ENCODE data around the gene CRMP1. TPM values are rescaled to one million over a fixed set of nuclear protein-coding genes. Genes with fewer than 3 reads are reported as not detected.

CRMP1 gene
- total RNA-seq, 6 experiments from 2014 or later, result 0.09 to 0.31 (median 0.10) TPM; not detected in 3

- DNase-seq (no peak), ATAC-seq (no peak)
- WGBS (ENCODE audit: insufficient coverage, low coverage, low lambda C conversion rate, missing lambda C conversion rate), result 100% methylated on average over 1 of the region's 3 CpGs
- Histone ChIP-seq H3K36me3 (no peaks in the 10 kb centered on the region), H3K4me1 (no peaks in the 10 kb centered on the region), H3K27ac (no peak overlapping the region), H3K4me3 (no peak overlapping the region), H3K27me3 (no peaks in the 10 kb centered on the region), H3K9me3 (no peaks in the 10 kb centered on the region)
- no peak for TF ChIP-seq POLR2A (IDR thresholded peaks at IDR 0.05)
- no peak for TF ChIP-seq CTCF (IDR thresholded peaks at IDR 0.05)
- intact Hi-C loops (cut with DNase I), result no loop called here
These were observed 29.7 kb upstream of the CRMP1 start for GRCh38 chr4:5922556-5922955.

- 43% methylated on average over 1 of the region's 6 CpGs for WGBS (ENCODE audit: insufficient coverage, low coverage, low lambda C conversion rate, missing lambda C conversion rate)
- TF ChIP-seq CTCF (IDR thresholded peaks at IDR 0.05), result no peak
- TF ChIP-seq POLR2A (IDR thresholded peaks at IDR 0.05), result no peak
- Histone ChIP-seq H3K36me3 (no peaks in the 10 kb centered on the region), H3K4me1 (no peaks in the 10 kb centered on the region), H3K9me3 (no peaks in the 10 kb centered on the region), H3K27me3 (no peaks in the 10 kb centered on the region), H3K4me3 (no peak overlapping the region), H3K27ac (no peak overlapping the region)
- DNase-seq (no peak), ATAC-seq (no peak)
- intact Hi-C loops (cut with DNase I), result no loop called here
These were observed 29.1 kb upstream of the CRMP1 start for GRCh38 chr4:5921981-5922380.

GRCh38 chr4:5921101-5921980 is 28.5 kb upstream of the CRMP1 start:
- Histone ChIP-seq H3K9me3 (no peaks in the 10 kb centered on the region), H3K27ac (no peak overlapping the region), H3K27me3 (no peaks in the 10 kb centered on the region), H3K4me1 (no peaks in the 10 kb centered on the region), H3K36me3 (no peaks in the 10 kb centered on the region), H3K4me3 (no peak overlapping the region)
- no peak for TF ChIP-seq POLR2A (IDR thresholded peaks at IDR 0.05)
- intact Hi-C loops (cut with DNase I), result no loop called here
- DNase-seq (no peak), ATAC-seq (no peak)
- WGBS (ENCODE audit: insufficient coverage, low coverage, low lambda C conversion rate, missing lambda C conversion rate), result 36% methylated on average over 15 of the region's 16 CpGs

DNA sequence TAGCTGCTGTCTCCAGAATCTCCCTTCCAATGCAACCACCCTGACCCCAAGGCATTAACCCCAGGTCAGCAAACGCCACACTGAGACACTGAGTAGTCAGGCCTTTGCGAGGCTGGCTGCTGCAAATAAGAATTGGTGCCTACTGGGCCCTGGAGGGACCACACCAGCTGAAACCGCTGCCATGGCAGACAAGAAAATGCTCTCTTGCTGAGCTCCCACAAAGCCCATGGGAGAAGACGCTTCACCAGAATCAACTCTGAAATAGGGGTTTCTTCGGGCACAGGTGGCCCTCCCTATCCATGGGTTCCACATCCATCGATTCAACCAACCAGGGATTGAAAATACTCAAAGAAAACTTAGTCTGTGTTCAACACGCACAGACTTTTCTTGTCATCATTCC is 26.7 kb upstream of the CRMP1 start:
- no peak for DNase-seq
- Histone ChIP-seq H3K4me3 (no peak overlapping the region), H3K4me1 (no peaks in the 10 kb centered on the region), H3K27ac (no peak overlapping the region), H3K27me3 (no peaks in the 10 kb centered on the region), H3K9me3 (no peaks in the 10 kb centered on the region), H3K36me3 (no peaks in the 10 kb centered on the region)
- no peak for ATAC-seq
- 48% methylated on average over 5 of the region's 7 CpGs for WGBS (ENCODE audit: insufficient coverage, low coverage, low lambda C conversion rate, missing lambda C conversion rate)
- intact Hi-C loops (cut with DNase I), result no loop called here
- TF ChIP-seq CTCF (IDR thresholded peaks at IDR 0.05), result no peak
- TF ChIP-seq POLR2A (IDR thresholded peaks at IDR 0.05), result no peak

GRCh38 chr4:5919044-5919443 is 26.2 kb upstream of the CRMP1 start:
- DNase-seq (no peak), ATAC-seq (no peak)
- no peak for TF ChIP-seq CTCF (IDR thresholded peaks at IDR 0.05)
- no CpG with 5 or more reads among the region's 8 CpGs for WGBS (ENCODE audit: insufficient coverage, low coverage, low lambda C conversion rate, missing lambda C conversion rate)
- H3K4me3 ChIP-seq, result no peak overlapping the region
- no peaks in the 10 kb centered on the region for H3K4me1 ChIP-seq
- no peak overlapping the region for H3K27ac ChIP-seq
- H3K27me3 ChIP-seq, result no peaks in the 10 kb centered on the region
- no peaks in the 10 kb centered on the region for H3K9me3 ChIP-seq
- H3K36me3 ChIP-seq, result no peaks in the 10 kb centered on the region
- intact Hi-C loops (cut with DNase I), result no loop called here
